Measurements from ENCODE around the gene ANGPTL2. TPM values are rescaled to one million over a fixed set of nuclear protein-coding genes. Genes with fewer than 3 reads are reported as not detected.

The ANGPTL2 gene
- total and polyA plus RNA-seq, 12 donors, result 16.2 to 73.5 (median 42.9) TPM

GRCh38 chr9:127059765-127060361, 62.6 kb downstream of the ANGPTL2 start:
- intact Hi-C loops (cut with DNase I), result loop anchor here in 3 of 10 donors (5.0 to 10.0 kb wide), 3 partner anchors 85 to 135 kb away; no protein-coding TSS in a partner anchor
- no peaks in the 10 kb centered on the region for H3K36me3 ChIP-seq
- no peak for TF ChIP-seq CTCF (IDR thresholded peaks at IDR 0.05)
- no peaks in the 10 kb centered on the region for H3K27me3 ChIP-seq
- DNase-seq (no peak), ATAC-seq (peak in 5 of 8 donors; percentile 27 to 73 (median 29))
- peak overlapping the region in 4 of 10 donors; percentile 1 to 64 (median 34) for H3K27ac ChIP-seq
- no peak overlapping the region for H3K4me3 ChIP-seq
- WGBS, 2 donors, result 74 to 76% methylated on average over 4 of the region's 4 CpGs
- peaks cover 4 to 56% (median 41%) of the 10 kb centered on the region in 9 donors for H3K4me1 ChIP-seq
- H3K9me3 ChIP-seq, result no peaks in the 10 kb centered on the region

- intact Hi-C loops (cut with DNase I), result loop anchor here in 3 of 10 donors (5.0 to 10.0 kb wide), 3 partner anchors 84 to 136 kb away; no protein-coding TSS in a partner anchor
- WGBS, 2 donors, result 88 to 97% methylated on average over 2 of the region's 2 CpGs
- Histone ChIP-seq H3K27ac (peak overlapping the region in 2 of 10 donors; percentile 64 to 69), H3K36me3 (no peaks in the 10 kb centered on the region), H3K4me1 (peaks cover 7 to 64% (median 46%) of the 10 kb centered on the region in 9 donors), H3K27me3 (no peaks in the 10 kb centered on the region), H3K9me3 (no peaks in the 10 kb centered on the region), H3K4me3 (no peak overlapping the region)
- no peak for ATAC-seq
- no peak for TF ChIP-seq CTCF (IDR thresholded peaks at IDR 0.05)
- no peak for DNase-seq
Measured at GRCh38 chr9:127059030-127059429, 63.4 kb downstream of the ANGPTL2 start.

DNA sequence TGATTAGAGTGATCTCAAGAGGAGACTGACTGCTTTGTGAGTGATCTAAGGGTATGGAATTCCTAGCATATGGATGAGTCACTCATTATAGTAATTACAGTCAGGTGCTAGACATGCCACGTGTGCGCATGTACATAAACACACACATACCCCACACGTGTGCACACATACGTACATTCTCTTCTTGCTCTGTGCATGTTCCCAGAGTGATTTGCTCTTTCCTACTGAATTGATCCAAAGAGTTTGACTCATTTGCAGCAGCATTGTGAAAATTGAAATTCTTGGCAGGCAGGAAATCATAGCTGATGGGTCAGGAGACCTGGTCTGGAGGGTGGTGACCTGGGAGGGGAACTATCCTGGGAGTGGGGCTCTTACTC, 63.8 kb downstream of the ANGPTL2 start:
- Histone ChIP-seq H3K27ac (peak overlapping the region in 4 of 10 donors; percentile 22 to 69 (median 57)), H3K36me3 (no peaks in the 10 kb centered on the region), H3K27me3 (no peaks in the 10 kb centered on the region), H3K4me3 (no peak overlapping the region), H3K9me3 (no peaks in the 10 kb centered on the region), H3K4me1 (peaks cover 11 to 68% (median 50%) of the 10 kb centered on the region in 9 donors)
- no peak for TF ChIP-seq CTCF (IDR thresholded peaks at IDR 0.05)
- intact Hi-C loops (cut with DNase I), result loop anchor here in 3 of 10 donors (5.0 to 10.0 kb wide), 3 partner anchors 84 to 136 kb away; no protein-coding TSS in a partner anchor
- ATAC-seq (no peak), DNase-seq (no peak)
- 89 to 92% methylated on average over 4 of the region's 4 CpGs for WGBS, 2 donors

DNA sequence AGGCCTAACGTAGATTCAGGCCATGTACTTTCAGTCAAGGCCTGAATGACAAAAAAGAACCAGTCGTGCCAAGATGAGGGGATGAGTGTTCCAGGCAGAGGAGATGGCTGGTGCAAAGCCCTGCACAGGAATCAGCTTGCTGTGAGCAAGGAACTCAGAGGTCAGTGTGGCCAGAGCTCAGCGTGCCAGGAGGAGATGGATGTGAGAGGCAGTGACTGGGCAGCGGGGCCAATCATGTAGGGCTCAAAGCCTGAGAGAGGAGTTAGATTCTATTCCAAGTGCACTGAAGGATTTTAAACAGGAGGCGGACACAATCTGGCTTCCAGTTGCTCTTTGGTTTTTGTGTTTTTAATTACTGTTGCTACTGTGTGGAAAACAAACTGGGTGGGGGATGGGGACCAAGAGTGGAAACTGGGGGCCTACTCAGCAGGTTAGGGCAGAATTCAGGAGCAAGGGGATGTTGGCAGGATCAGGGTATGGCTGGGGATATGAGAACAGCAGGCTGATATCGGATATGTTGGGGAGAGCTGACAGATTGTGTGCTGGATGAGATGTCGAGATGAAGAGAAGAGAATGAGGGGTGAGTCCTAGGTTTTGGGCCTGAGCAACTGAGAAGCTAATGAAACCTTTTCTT, 64.3 kb downstream of the ANGPTL2 start:
- 63 to 70% methylated on average over 7 of the region's 7 CpGs for WGBS, 2 donors
- Histone ChIP-seq H3K27ac (peak overlapping the region in 9 of 10 donors; percentile 14 to 69 (median 50)), H3K27me3 (no peaks in the 10 kb centered on the region), H3K36me3 (no peaks in the 10 kb centered on the region), H3K4me1 (peaks cover 15 to 73% (median 55%) of the 10 kb centered on the region in 9 donors), H3K9me3 (no peaks in the 10 kb centered on the region), H3K4me3 (no peak overlapping the region)
- intact Hi-C loops (cut with DNase I), result loop anchor here in 3 of 10 donors (5.0 to 10.0 kb wide), 3 partner anchors 83 to 137 kb away; no protein-coding TSS in a partner anchor
- ATAC-seq (peak in 6 of 8 donors; percentile 25 to 74 (median 54)), DNase-seq (peak in 1 of 2 donors; percentile 29)
- no peak for TF ChIP-seq CTCF (IDR thresholded peaks at IDR 0.05)

Measured in heart right ventricle (tissue), 16 donors.